ENCODE measurements around the gene TMEM8B.

Gene TMEM8B

GRCh38 chr9:35861161-35861897 is 32.3 kb downstream of the TMEM8B start:
- peaks cover 2% of the 10 kb centered on the region for H3K27me3 ChIP-seq (ENCODE audit: control insufficient read depth, insufficient read depth, low read length)
- no peaks in the 10 kb centered on the region for H3K36me3 ChIP-seq (ENCODE audit: control insufficient read depth, insufficient read depth, low read length)
- TF ChIP-seq CTCF (IDR thresholded peaks at IDR 0.05) = no peak
- H2AFZ ChIP-seq = no peak overlapping the region
- no peaks in the 10 kb centered on the region for H3K9me3 ChIP-seq (ENCODE audit: control insufficient read depth, low read length)
- H3K27ac ChIP-seq = no peak overlapping the region
- H3K9ac ChIP-seq = no peak overlapping the region
- H3K4me1 ChIP-seq = peaks cover 4% of the 10 kb centered on the region
- no peak overlapping the region for H3K4me3 ChIP-seq (ENCODE audit: low read depth, low read length)
- no peaks in the 10 kb centered on the region for H3K79me2 ChIP-seq
- H3K4me2 ChIP-seq (ENCODE audit: low read length) = no peak overlapping the region

GRCh38 chr9:35862328-35862727 is 33.3 kb downstream of the TMEM8B start:
- TF ChIP-seq CTCF (IDR thresholded peaks at IDR 0.05) = no peak

GRCh38 chr9:35863583-35863982 is 34.6 kb downstream of the TMEM8B start:
- Histone ChIP-seq H3K4me1 (peaks cover 2% of the 10 kb centered on the region), H3K9me3 (ENCODE audit: control insufficient read depth, low read length) (no peaks in the 10 kb centered on the region), H3K27me3 (ENCODE audit: control insufficient read depth, insufficient read depth, low read length) (peaks cover 2% of the 10 kb centered on the region), H3K79me2 (no peaks in the 10 kb centered on the region), H3K27ac (no peak overlapping the region), H2AFZ (no peak overlapping the region), H3K36me3 (ENCODE audit: control insufficient read depth, insufficient read depth, low read length) (no peaks in the 10 kb centered on the region), H3K9ac (no peak overlapping the region), H3K4me3 (ENCODE audit: low read depth, low read length) (no peak overlapping the region), H3K4me2 (ENCODE audit: low read length) (no peak overlapping the region)
- no peak for TF ChIP-seq CTCF (IDR thresholded peaks at IDR 0.05)

More at GRCh38 chr9:35862328-35862727, 33.3 kb downstream of the TMEM8B start:
- Histone ChIP-seq H3K36me3 (ENCODE audit: control insufficient read depth, insufficient read depth, low read length) (no peaks in the 10 kb centered on the region), H3K4me1 (peaks cover 4% of the 10 kb centered on the region), H3K4me3 (ENCODE audit: low read depth, low read length) (no peak overlapping the region), H3K27me3 (ENCODE audit: control insufficient read depth, insufficient read depth, low read length) (peaks cover 2% of the 10 kb centered on the region), H3K9me3 (ENCODE audit: control insufficient read depth, low read length) (no peaks in the 10 kb centered on the region), H3K79me2 (no peaks in the 10 kb centered on the region), H3K27ac (no peak overlapping the region), H3K9ac (no peak overlapping the region), H2AFZ (no peak overlapping the region), H3K4me2 (ENCODE audit: low read length) (no peak overlapping the region)

- Histone ChIP-seq H3K27me3 (ENCODE audit: control insufficient read depth, insufficient read depth, low read length) (peaks cover 2% of the 10 kb centered on the region), H3K4me1 (no peaks in the 10 kb centered on the region), H3K27ac (no peak overlapping the region), H2AFZ (no peak overlapping the region), H3K9me3 (ENCODE audit: control insufficient read depth, low read length) (no peaks in the 10 kb centered on the region), H3K36me3 (ENCODE audit: control insufficient read depth, insufficient read depth, low read length) (no peaks in the 10 kb centered on the region), H3K79me2 (no peaks in the 10 kb centered on the region), H3K4me2 (ENCODE audit: low read length) (no peak overlapping the region), H3K4me3 (ENCODE audit: low read depth, low read length) (no peak overlapping the region), H3K9ac (no peak overlapping the region)
- no peak for TF ChIP-seq CTCF (IDR thresholded peaks at IDR 0.05)
Observed at GRCh38 chr9:35864695-35865255, 35.7 kb downstream of the TMEM8B start.

- TF ChIP-seq CTCF (IDR thresholded peaks at IDR 0.05) = no peak
- Histone ChIP-seq H3K9me3 (ENCODE audit: control insufficient read depth, low read length) (no peaks in the 10 kb centered on the region), H3K36me3 (ENCODE audit: control insufficient read depth, insufficient read depth, low read length) (no peaks in the 10 kb centered on the region)
Observed at GRCh38 chr9:35867538-35867937, 38.5 kb downstream of the TMEM8B start.

More at GRCh38 chr9:35867538-35867937, 38.5 kb downstream of the TMEM8B start:
- peaks cover 2% of the 10 kb centered on the region for H3K27me3 ChIP-seq (ENCODE audit: control insufficient read depth, insufficient read depth, low read length)
- H3K4me3 ChIP-seq (ENCODE audit: low read depth, low read length) = no peak overlapping the region
- H3K4me2 ChIP-seq (ENCODE audit: low read length) = no peak overlapping the region
- H3K79me2 ChIP-seq = no peaks in the 10 kb centered on the region
- H3K9ac ChIP-seq = no peak overlapping the region
- H3K27ac ChIP-seq = no peak overlapping the region
- H2AFZ ChIP-seq = no peak overlapping the region
- H3K4me1 ChIP-seq = no peaks in the 10 kb centered on the region

All from parathyroid adenoma (tissue), 2 donors.